OCI-LY1 (cell line): ENCODE measurements around the gene TBL1X.
A peak's percentile ranks its signal among the peaks of the same experiment; 100 is the strongest.

Experiments used
- H2AFZ ChIP-seq: fragments of 200-600 bp; sonication (generic), shearing (Covaris generic); 2 replicates; pipeline ENCODE4 v1.6.0; 2014; ENCODE audit warnings: antibody characterized with exemption, mild to moderate bottlenecking, low read length
- H3F3A ChIP-seq: fragments of 200-600 bp; sonication (generic), shearing (Covaris generic); 2 replicates; pipeline ENCODE4 v1.6.0; 2014; ENCODE audit warnings: mild to moderate bottlenecking, antibody characterized with exemption, low read length, moderate library complexity; ENCODE audit not compliant: insufficient read depth
- H3K27ac ChIP-seq: fragments of 200-600 bp; sonication (generic); 2 replicates; pipeline ENCODE4 v1.5.1; 2014; ENCODE audit warnings: low read length, mixed run types, mild to moderate bottlenecking, low read depth; ENCODE audit not compliant: poor library complexity, severe bottlenecking
- H3K27me3 ChIP-seq: fragments of 200-600 bp; sonication (generic); 2 replicates; pipeline ENCODE4 v1.6.0; 2014; ENCODE audit warnings: antibody characterized with exemption, mild to moderate bottlenecking, low read length, moderate library complexity; ENCODE audit not compliant: insufficient read depth
- H3K36me3 ChIP-seq: fragments of 200-600 bp; sonication (generic); 2 replicates; pipeline ENCODE4 v1.6.1; 2014; ENCODE audit warnings: mild to moderate bottlenecking, antibody characterized with exemption, low read length, moderate library complexity, mixed read lengths; ENCODE audit not compliant: insufficient read depth
- H3K4me1 ChIP-seq: fragments of 200-600 bp; sonication (generic); 2 replicates; pipeline ENCODE4 v1.5.1; 2014; ENCODE audit warnings: mild to moderate bottlenecking, low read length, moderate library complexity; ENCODE audit not compliant: insufficient read depth, severe bottlenecking
- H3K4me2 ChIP-seq: fragments of 200-600 bp; sonication (generic), shearing (Covaris generic); 2 replicates; pipeline ENCODE4 v1.6.1; 2014; ENCODE audit warnings: low read length
- H3K4me3 ChIP-seq: fragments of 200-600 bp; sonication (generic); 2 replicates; pipeline ENCODE4 v1.5.1; 2014; ENCODE audit warnings: low read length, low read depth, mild to moderate bottlenecking, mixed read lengths; ENCODE audit not compliant: poor library complexity, severe bottlenecking
- H3K79me2 ChIP-seq: fragments of 200-600 bp; shearing (Covaris generic); 2 replicates; pipeline ENCODE4 v1.6.1; 2016; ENCODE audit warnings: mixed run types, low read length, mixed read lengths; ENCODE audit not compliant: insufficient read depth
- H3K9ac ChIP-seq: fragments of 200-600 bp; sonication (generic), shearing (Covaris generic); 2 replicates; pipeline ENCODE4 v1.6.1; 2014; ENCODE audit warnings: mild to moderate bottlenecking, low read length, mixed read lengths
- H3K9me2 ChIP-seq: fragments of 200-600 bp; sonication (generic), shearing (Covaris generic); 2 replicates; pipeline ENCODE4 v1.6.1; 2014; ENCODE audit warnings: low read depth, mild to moderate bottlenecking, low read length, mixed read lengths
- H3K9me3 ChIP-seq: fragments of 200-600 bp; shearing (Covaris generic); 2 replicates; pipeline ENCODE4 v1.6.1; 2014; ENCODE audit warnings: low read length, mixed read lengths
- H4K20me1 ChIP-seq: fragments of 200-600 bp; sonication (generic), shearing (Covaris generic); 2 replicates; pipeline ENCODE4 v1.6.0; 2016; ENCODE audit warnings: mild to moderate bottlenecking, low read length; ENCODE audit not compliant: insufficient read depth
- CTCF ChIP-seq: fragments of 200-600 bp; sonication (generic), shearing (Covaris generic); IDR thresholded peaks from 2 replicates; pipeline ENCODE4 v1.5.1; 2017; ENCODE audit warnings: mild to moderate bottlenecking, antibody characterized with exemption, low read length, moderate library complexity, mixed read lengths
- EZH2 ChIP-seq: fragments of 200-600 bp; sonication (generic), shearing (Covaris generic); IDR thresholded peaks from 2 replicates; pipeline ENCODE4 v1.8.0; 2017; ENCODE audit warnings: borderline replicate concordance, mixed run types, mild to moderate bottlenecking, antibody characterized with exemption, low read length, moderate library complexity, mixed read lengths

TBL1X gene

GRCh38 chrX:9465380-9466123 is 694 bp downstream of the TBL1X start:
- H3K9me2 ChIP-seq: no peaks in the 10 kb centered on the region
- H3K9ac ChIP-seq: peak overlapping the region; percentile 85
- H3K9me3 ChIP-seq: no peaks in the 10 kb centered on the region
- H3K4me2 ChIP-seq: peak overlapping the region; percentile 94
- peaks cover 13% of the 10 kb centered on the region; the same call in 1 of the 2 replicates for H3K36me3 ChIP-seq
- no peak overlapping the region for H2AFZ ChIP-seq
- TF ChIP-seq CTCF: no peak
- no peak for TF ChIP-seq EZH2
- peak overlapping the region; percentile 64 for H3K27ac ChIP-seq
- H3F3A ChIP-seq: no peaks in the 10 kb centered on the region
- peak overlapping the region; percentile 91 for H3K4me3 ChIP-seq
- no peaks in the 10 kb centered on the region for H3K27me3 ChIP-seq
- H3K79me2 ChIP-seq: peaks cover 41% of the 10 kb centered on the region
- peaks cover 53% of the 10 kb centered on the region for H3K4me1 ChIP-seq
- no peaks in the 10 kb centered on the region for H4K20me1 ChIP-seq

GRCh38 chrX:9466124-9466495 is 1.3 kb downstream of the TBL1X start:
- Histone ChIP-seq H3K27ac (peak overlapping the region; percentile 67), H3K9me3 (no peaks in the 10 kb centered on the region), H3K4me3 (peak overlapping the region; percentile 91), H3F3A (no peaks in the 10 kb centered on the region), H3K79me2 (peaks cover 41% of the 10 kb centered on the region), H3K9ac (peak overlapping the region; percentile 85), H3K4me1 (peaks cover 49% of the 10 kb centered on the region), H3K4me2 (peak overlapping the region; percentile 94), H2AFZ (no peak overlapping the region), H4K20me1 (no peaks in the 10 kb centered on the region), H3K27me3 (no peaks in the 10 kb centered on the region), H3K9me2 (no peaks in the 10 kb centered on the region), H3K36me3 (peaks cover 19% of the 10 kb centered on the region; the same call in 1 of the 2 replicates)
- TF ChIP-seq EZH2 (no peak), CTCF (no peak)

GRCh38 chrX:9466736-9467135 is 1.9 kb downstream of the TBL1X start:
- TF ChIP-seq EZH2 (no peak), CTCF (no peak)
- Histone ChIP-seq H4K20me1 (no peaks in the 10 kb centered on the region), H3K4me2 (peak overlapping the region; percentile 94), H3K27ac (peak overlapping the region; percentile 67), H3K27me3 (no peaks in the 10 kb centered on the region), H3K9me3 (no peaks in the 10 kb centered on the region), H3K4me1 (peaks cover 43% of the 10 kb centered on the region), H3K9ac (peak overlapping the region; percentile 85), H2AFZ (no peak overlapping the region), H3K36me3 (peaks cover 25% of the 10 kb centered on the region), H3K9me2 (no peaks in the 10 kb centered on the region), H3F3A (no peaks in the 10 kb centered on the region), H3K79me2 (peaks cover 44% of the 10 kb centered on the region), H3K4me3 (peak overlapping the region; percentile 91)
